Thyroid gland (tissue), 4 donors: ENCODE measurements around the gene MUTYH. TPM values are rescaled to one million over a fixed set of nuclear protein-coding genes. Genes with fewer than 3 reads are reported as not detected.
A peak's percentile ranks its signal among the peaks of the same experiment; 100 is the strongest.

ENCODE experiments used
- DNase-seq, 2 donors: peaks; one replicate each; pipeline ENCODE4 v3.0.0-alpha.2; 2019
- H3K27ac ChIP-seq, 3 donors: fragments of 200-600 bp; sonication (generic); 1 replicate in 2 of 3; 2 replicates in 1 of 3; pipeline ENCODE4 v1.5.1; 2016 to 2019; ENCODE audit warnings: mild to moderate bottlenecking in 1 of 3, moderate library complexity in 1 of 3
- H3K27me3 ChIP-seq: fragments of 200-600 bp; sonication (generic); one replicate; pipeline ENCODE4 v1.5.1; 2019
- H3K36me3 ChIP-seq, 2 donors: fragments of 200-600 bp; sonication (generic); one replicate each; pipeline ENCODE4 v1.5.1; 2016 to 2019
- H3K4me1 ChIP-seq, 2 donors: fragments of 200-600 bp; sonication (generic); one replicate each; pipeline ENCODE4 v1.5.1; 2017 to 2019
- H3K4me3 ChIP-seq, 3 donors: fragments of 200-600 bp; sonication (generic); replicated peaks in 1 of 3; 1 replicate in 2 of 3; 2 replicates in 1 of 3; pipeline ENCODE4 v1.5.1; 2016; ENCODE audit warnings: mild to moderate bottlenecking in 1 of 3
- H3K9me3 ChIP-seq: fragments of 200-600 bp; sonication (generic); one replicate; pipeline ENCODE4 v1.5.1; 2017
- POLR2A ChIP-seq, 2 donors: fragments of 450-650 bp; IDR thresholded peaks; one replicate each; pipeline ENCODE4 v1.6.1; 2017; ENCODE audit warnings: antibody characterized with exemption in 2 of 2, mild to moderate bottlenecking in 2 of 2, moderate library complexity in 1 of 2
- WGBS, 2 donors: methylation state at CpG; one replicate each; pipeline ENCODE4 v1.1.5; 2017; 5-methylcytosine and 5-hydroxymethylcytosine counted together
- intact Hi-C: fragments of 100-400 bp; cut with DNase I; formaldehyde crosslinking; loops from one replicate; pipeline ENCODE4 v1.15.1; 2023
- total RNA-seq, 4 donors: library from RNA; depleted of rRNA; stranded (reverse); fragments of >200 nt; gene quantifications; one replicate each; pipeline ENCODE4 v1.2.3, GENCODE V29; 2016
- TF ChIP-seq, protein P1 (sequence below), 6 experiments: fragments of 200-600 bp in 3 of 6; fragments of 450-650 bp in 3 of 6; sonication (generic) in 3 of 6; IDR thresholded peaks; one replicate each; pipeline ENCODE4 v1.5.1; 2016 to 2019; ENCODE audit warnings: antibody characterized with exemption in 6 of 6, mild to moderate bottlenecking in 2 of 6, inconsistent platforms in 1 of 6, moderate library complexity in 1 of 6

The MUTYH gene
- total RNA-seq, 4 donors from 2014 or later = 23.7 to 45.9 (median 31.7) TPM

DNA sequence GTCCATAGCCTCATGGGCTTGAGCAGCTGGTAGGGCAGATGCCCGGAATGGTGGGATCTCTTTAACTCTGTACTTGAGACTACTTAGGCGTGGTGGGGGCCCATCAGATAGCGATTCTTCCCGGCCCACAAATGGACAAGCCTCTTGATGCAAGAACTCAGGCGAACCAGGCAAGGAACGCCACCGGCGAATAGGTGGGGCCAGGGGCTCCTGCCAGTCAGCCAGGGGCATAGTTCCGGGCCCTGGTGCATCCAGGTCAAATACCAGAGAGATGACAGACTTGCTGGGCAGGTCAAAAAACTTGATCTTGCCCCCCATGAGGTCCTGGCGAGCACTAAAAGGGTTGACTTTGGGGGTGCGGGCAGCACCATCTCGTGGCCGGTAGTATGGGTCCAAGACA lies 4.8 kb upstream of the MUTYH start:
- H3K27ac ChIP-seq = no peak overlapping the region
- intact Hi-C loops = no loop called here

DNA sequence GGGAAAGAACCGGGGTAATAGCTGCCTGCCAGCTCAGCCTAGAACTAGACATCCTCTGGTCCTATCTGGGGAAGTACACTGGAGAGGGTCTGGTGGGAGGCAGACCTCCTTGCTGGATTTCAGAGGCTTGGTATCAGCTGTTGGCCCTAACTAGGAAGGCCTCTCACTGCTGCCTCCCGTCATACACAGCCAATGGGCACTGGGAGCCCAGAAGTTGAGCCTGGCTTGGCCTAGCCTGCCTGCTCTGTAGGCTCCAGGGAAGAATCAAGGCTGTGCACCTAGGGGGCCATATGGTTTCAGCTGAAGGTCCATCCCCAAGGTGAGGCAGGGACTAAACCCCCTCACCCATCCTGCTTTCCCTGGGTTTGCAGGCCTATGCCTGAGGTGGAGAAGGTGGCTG lies 4.3 kb upstream of the MUTYH start:
- WGBS, 2 donors = 85 to 91% methylated on average over 1 to 2 of the region's 2 CpGs
- TF ChIP-seq, protein P1, sequence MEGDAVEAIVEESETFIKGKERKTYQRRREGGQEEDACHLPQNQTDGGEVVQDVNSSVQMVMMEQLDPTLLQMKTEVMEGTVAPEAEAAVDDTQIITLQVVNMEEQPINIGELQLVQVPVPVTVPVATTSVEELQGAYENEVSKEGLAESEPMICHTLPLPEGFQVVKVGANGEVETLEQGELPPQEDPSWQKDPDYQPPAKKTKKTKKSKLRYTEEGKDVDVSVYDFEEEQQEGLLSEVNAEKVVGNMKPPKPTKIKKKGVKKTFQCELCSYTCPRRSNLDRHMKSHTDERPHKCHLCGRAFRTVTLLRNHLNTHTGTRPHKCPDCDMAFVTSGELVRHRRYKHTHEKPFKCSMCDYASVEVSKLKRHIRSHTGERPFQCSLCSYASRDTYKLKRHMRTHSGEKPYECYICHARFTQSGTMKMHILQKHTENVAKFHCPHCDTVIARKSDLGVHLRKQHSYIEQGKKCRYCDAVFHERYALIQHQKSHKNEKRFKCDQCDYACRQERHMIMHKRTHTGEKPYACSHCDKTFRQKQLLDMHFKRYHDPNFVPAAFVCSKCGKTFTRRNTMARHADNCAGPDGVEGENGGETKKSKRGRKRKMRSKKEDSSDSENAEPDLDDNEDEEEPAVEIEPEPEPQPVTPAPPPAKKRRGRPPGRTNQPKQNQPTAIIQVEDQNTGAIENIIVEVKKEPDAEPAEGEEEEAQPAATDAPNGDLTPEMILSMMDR (IDR thresholded peaks at IDR 0.05) = no peak
- TF ChIP-seq POLR2A (IDR thresholded peaks at IDR 0.05) = no peak
- peaks cover 29 to 44% of the 10 kb centered on the region in 2 donors for H3K4me1 ChIP-seq
- H3K9me3 ChIP-seq = no peaks in the 10 kb centered on the region
- H3K27me3 ChIP-seq = no peaks in the 10 kb centered on the region
- no peak for DNase-seq
- no peak overlapping the region for H3K4me3 ChIP-seq
- intact Hi-C loops = no loop called here
- no peak overlapping the region for H3K27ac ChIP-seq
- peaks cover 24 to 28% of the 10 kb centered on the region in 2 donors for H3K36me3 ChIP-seq

More for the DNA sequence above, 4.8 kb upstream of the MUTYH start:
- WGBS, 2 donors = 93 to 95% methylated on average over 13 of the region's 13 CpGs
- Histone ChIP-seq H3K4me1 (peaks cover 30 to 49% of the 10 kb centered on the region in 2 donors), H3K36me3 (peaks cover 24 to 28% of the 10 kb centered on the region in 2 donors), H3K27me3 (no peaks in the 10 kb centered on the region), H3K9me3 (no peaks in the 10 kb centered on the region), H3K4me3 (no peak overlapping the region)
- DNase-seq = no peak
- TF ChIP-seq, protein P1 (IDR thresholded peaks at IDR 0.05) = no peak
- no peak for TF ChIP-seq POLR2A (IDR thresholded peaks at IDR 0.05)

DNA sequence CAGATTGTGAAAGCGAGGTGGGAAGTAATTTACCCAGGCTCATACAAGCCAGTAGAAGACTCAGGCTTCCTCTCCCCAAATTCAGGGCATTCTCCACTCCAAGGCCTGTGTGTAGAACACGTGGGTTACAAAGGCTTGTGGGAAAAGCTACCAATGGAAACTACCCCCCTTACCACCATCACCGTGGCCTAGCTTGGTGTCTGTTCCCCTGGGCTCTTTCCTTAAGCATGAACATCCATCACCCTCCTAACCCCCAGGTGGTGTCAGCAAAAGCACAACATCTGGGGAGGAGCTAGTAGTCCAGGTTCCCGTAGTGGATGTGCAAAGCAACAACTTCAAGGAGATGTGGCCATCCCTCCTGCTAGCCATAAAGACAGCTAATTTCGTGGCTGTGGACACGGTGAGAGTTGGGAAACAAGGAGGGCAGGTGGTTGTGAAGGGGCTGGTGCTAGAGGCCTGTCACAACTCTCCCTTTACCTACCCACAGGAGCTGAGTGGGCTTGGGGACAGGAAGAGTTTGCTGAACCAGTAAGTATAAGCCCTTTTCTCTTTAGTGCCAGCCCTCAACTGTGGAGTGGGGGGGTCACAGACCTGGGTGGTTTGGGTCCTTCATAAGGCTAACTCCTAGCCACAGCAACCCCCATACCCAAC lies 701 bp upstream of the MUTYH start:
- intact Hi-C loops = no loop called here

DNA sequence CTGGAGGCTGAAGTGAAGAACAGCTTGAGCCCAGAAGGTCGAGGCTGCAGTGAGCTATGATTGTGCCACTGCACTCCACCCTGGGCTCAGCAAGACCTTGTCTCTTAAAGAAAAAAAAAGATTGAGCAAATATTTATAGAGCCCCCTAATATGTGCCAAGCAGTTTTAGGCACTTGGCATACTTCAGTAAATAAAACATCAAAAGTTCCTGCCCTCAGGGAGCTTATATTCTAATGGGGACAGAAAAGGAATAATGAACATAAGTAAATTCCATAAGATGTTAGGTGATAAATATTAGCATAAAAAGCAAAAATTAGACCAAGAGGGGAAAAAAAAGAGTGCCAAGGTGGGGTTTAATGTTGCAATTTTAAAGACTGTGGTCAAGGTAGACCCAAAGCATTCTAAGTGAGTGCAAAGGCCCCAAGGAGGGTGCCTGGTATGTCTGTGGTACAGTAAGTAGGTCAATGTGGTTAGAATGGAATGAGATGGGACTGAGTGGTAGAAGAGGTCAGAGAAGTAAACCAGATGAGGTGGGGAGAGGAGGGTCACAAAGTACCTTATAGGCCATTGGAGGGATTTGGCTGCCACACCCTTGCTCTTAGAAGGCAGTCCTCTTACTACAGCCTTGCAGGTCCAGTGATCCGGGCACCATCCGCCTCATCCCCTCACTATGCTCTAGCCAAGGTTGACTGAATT lies 2.5 kb downstream of the MUTYH start:
- intact Hi-C loops = no loop called here
- no peak overlapping the region for H3K27ac ChIP-seq
- WGBS, 2 donors = 93 to 95% methylated on average over 3 of the region's 3 CpGs

More for the DNA sequence above, 701 bp upstream of the MUTYH start:
- peak overlapping the region; percentile 63 to 78 (median 74) for H3K4me3 ChIP-seq
- H3K9me3 ChIP-seq = no peaks in the 10 kb centered on the region
- WGBS, 2 donors = 29 to 33% methylated on average over 6 of the region's 6 CpGs
- peak overlapping the region in 2 of 3 donors; percentile 93 to 94 for H3K27ac ChIP-seq
- peaks cover 24 to 28% of the 10 kb centered on the region in 2 donors for H3K36me3 ChIP-seq
- TF ChIP-seq, protein P1 (IDR thresholded peaks at IDR 0.05) = no peak
- TF ChIP-seq POLR2A (IDR thresholded peaks at IDR 0.05) = no peak
- no peaks in the 10 kb centered on the region for H3K27me3 ChIP-seq
- no peak for DNase-seq
- peaks cover 18 to 23% of the 10 kb centered on the region in 2 donors for H3K4me1 ChIP-seq

More for the DNA sequence above, 2.5 kb downstream of the MUTYH start:
- Histone ChIP-seq H3K27me3 (no peaks in the 10 kb centered on the region), H3K36me3 (peaks cover 11 to 16% of the 10 kb centered on the region in 2 donors), H3K9me3 (no peaks in the 10 kb centered on the region), H3K4me3 (no peak overlapping the region), H3K4me1 (peaks cover 18 to 23% of the 10 kb centered on the region in 2 donors)
- TF ChIP-seq POLR2A (IDR thresholded peaks at IDR 0.05) = no peak
- TF ChIP-seq, protein P1 (IDR thresholded peaks at IDR 0.05) = no peak
- no peak for DNase-seq
